Neural cell (in vitro differentiated cells): ENCODE data around the gene SYNGR1. TPM values are rescaled to one million over a fixed set of nuclear protein-coding genes. Genes with fewer than 3 reads are reported as not detected.

Experiments used
- H2AFZ ChIP-seq: fragments of 200-600, 300-800 bp; sonication (generic), shearing (Covaris generic); 2 replicates; pipeline ENCODE4 v1.6.0; 2014; ENCODE audit warnings: low read depth, mild to moderate bottlenecking, antibody characterized with exemption, low read length, moderate library complexity
- H3F3A ChIP-seq: fragments of 200-600 bp; shearing (Covaris generic); 2 replicates; pipeline ENCODE4 v1.6.1; 2016; ENCODE audit warnings: mild to moderate bottlenecking, moderate library complexity, mixed read lengths, antibody characterized with exemption, low read length; ENCODE audit not compliant: insufficient read depth, poor library complexity, severe bottlenecking
- H3K27ac ChIP-seq: fragments of 200-600, 300-800 bp; sonication (generic), shearing (Covaris generic); 2 replicates; pipeline ENCODE4 v1.5.1; 2014; ENCODE audit warnings: mild to moderate bottlenecking, low read length, moderate library complexity
- H3K27me3 ChIP-seq: fragments of 300-800, 200-600 bp; sonication (generic), shearing (Covaris generic); 2 replicates; pipeline ENCODE4 v1.6.0; 2014; ENCODE audit warnings: mild to moderate bottlenecking, low read depth, low read length, moderate library complexity; ENCODE audit not compliant: insufficient read depth
- H3K36me3 ChIP-seq: fragments of 300-800, 200-600 bp; sonication (generic), shearing (Covaris generic); 2 replicates; pipeline ENCODE4 v1.5.1; 2014; ENCODE audit warnings: mild to moderate bottlenecking, antibody characterized with exemption, low read length, moderate library complexity; ENCODE audit not compliant: insufficient read depth
- H3K4me2 ChIP-seq: fragments of 300-800, 200-600 bp; sonication (generic), shearing (Covaris generic); 2 replicates; pipeline ENCODE4 v1.6.0; 2014; ENCODE audit warnings: mild to moderate bottlenecking, low read length
- H3K4me3 ChIP-seq: fragments of 300-800, 200-600 bp; sonication (generic), shearing (Covaris generic); 2 replicates; pipeline ENCODE4 v1.5.1; 2014; ENCODE audit warnings: mild to moderate bottlenecking, low read length, moderate library complexity
- H3K79me2 ChIP-seq: fragments of 200-600 bp; shearing (Covaris generic); replicated peaks from 2 replicates; pipeline ENCODE4 v1.6.0; 2014; ENCODE audit warnings: mild to moderate bottlenecking, low read length, moderate library complexity; ENCODE audit not compliant: insufficient read depth
- H3K9ac ChIP-seq: fragments of 300-800, 200-600 bp; sonication (generic), shearing (Covaris generic); 2 replicates; pipeline ENCODE4 v1.6.1; 2016; ENCODE audit warnings: mild to moderate bottlenecking, low read length, mixed read lengths
- H3K9me2 ChIP-seq: fragments of 200-600 bp; shearing (Covaris generic); 2 replicates; pipeline ENCODE4 v1.6.1; 2016; ENCODE audit warnings: mild to moderate bottlenecking, low read length, mixed read lengths; ENCODE audit not compliant: insufficient read depth
- H3K9me3 ChIP-seq: fragments of 200-600, 300-800 bp; sonication (generic), shearing (Covaris generic); 2 replicates; pipeline ENCODE4 v1.6.1; 2016; ENCODE audit warnings: mild to moderate bottlenecking, mixed run types, low read length, moderate library complexity, mixed read lengths
- H4K20me1 ChIP-seq: fragments of 200-600 bp; shearing (Covaris generic); 2 replicates; pipeline ENCODE4 v1.6.1; 2016; ENCODE audit warnings: mild to moderate bottlenecking, mixed run types; ENCODE audit not compliant: insufficient read depth
- EP300 ChIP-seq: fragments of 450-650 bp; conservative IDR thresholded peaks from 2 replicates; pipeline ENCODE4 v1.6.1; 2014; ENCODE audit warnings: antibody characterized with exemption, mild to moderate bottlenecking, moderate library complexity; ENCODE audit not compliant: poor library complexity, severe bottlenecking
- EZH2 ChIP-seq: fragments of 200-600, 300-800 bp; shearing (Covaris generic), sonication (generic); IDR thresholded peaks from 2 replicates; pipeline ENCODE4 v1.6.1; 2014; ENCODE audit warnings: antibody characterized with exemption, low read length, borderline replicate concordance, mild to moderate bottlenecking; ENCODE audit not compliant: insufficient read depth, poor library complexity, severe bottlenecking
- MXI1 ChIP-seq: fragments of 450-650 bp; conservative IDR thresholded peaks from 2 replicates; pipeline ENCODE4 v1.6.1; 2014; ENCODE audit warnings: antibody characterized with exemption, mild to moderate bottlenecking; ENCODE audit not compliant: poor library complexity, severe bottlenecking
- POLR2AphosphoS5 ChIP-seq: IDR thresholded peaks from 2 replicates; pipeline ENCODE4 v1.6.1; 2012
- RAD21 ChIP-seq: fragments of 450-650 bp; conservative IDR thresholded peaks from 2 replicates; pipeline ENCODE4 v1.6.1; 2014; ENCODE audit warnings: antibody characterized with exemption, mild to moderate bottlenecking, moderate library complexity
- SMC3 ChIP-seq: fragments of 450-650 bp; conservative IDR thresholded peaks from 2 replicates; pipeline ENCODE4 v1.6.1; 2014; ENCODE audit warnings: antibody characterized with exemption, mild to moderate bottlenecking, moderate library complexity; ENCODE audit not compliant: poor library complexity
- TAF1 ChIP-seq: IDR thresholded peaks from 2 replicates; pipeline ENCODE4 v1.6.1; 2012; ENCODE audit warnings: low read depth
- polyA plus RNA-seq: library from polyadenylated mRNA; depleted of rRNA; stranded (reverse); fragments of >200 nt; gene quantifications from 2 replicates; pipeline ENCODE4 v1.2.3, GENCODE V29; 2014
- TF ChIP-seq, protein P1 (sequence below): fragments of 450-650 bp; IDR thresholded peaks from 2 replicates; pipeline ENCODE4 v1.5.1; 2014; ENCODE audit warnings: antibody characterized with exemption, mild to moderate bottlenecking, moderate library complexity; ENCODE audit not compliant: poor library complexity, severe bottlenecking
- TF ChIP-seq, protein P2 (sequence below): IDR thresholded peaks from 2 replicates; pipeline ENCODE4 v1.6.1; 2012; ENCODE audit warnings: borderline replicate concordance

Gene SYNGR1
- polyA plus RNA-seq, 1 donor from 2014 or later = 68.4 TPM

DNA sequence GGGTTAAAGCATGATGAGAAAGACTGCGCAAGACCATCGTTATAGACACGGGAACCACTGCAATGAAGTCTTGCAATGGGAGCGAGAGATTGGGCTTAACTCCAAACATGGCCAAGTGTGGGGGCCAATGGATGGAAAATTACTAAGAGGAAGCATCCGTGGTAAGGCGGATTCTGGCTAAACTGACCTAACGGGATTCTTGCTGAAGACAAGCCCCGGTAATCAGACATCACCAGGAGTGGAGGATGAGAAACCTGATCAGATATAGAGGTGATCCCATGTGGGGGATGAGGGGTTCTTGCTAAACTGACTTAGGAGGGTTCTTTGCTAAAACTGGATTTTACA lies 5.8 kb upstream of the SYNGR1 start:
- no peaks in the 10 kb centered on the region for H4K20me1 ChIP-seq
- H3K9me2 ChIP-seq = no peaks in the 10 kb centered on the region
- no peaks in the 10 kb centered on the region for H3K79me2 ChIP-seq
- TF ChIP-seq, protein P1, sequence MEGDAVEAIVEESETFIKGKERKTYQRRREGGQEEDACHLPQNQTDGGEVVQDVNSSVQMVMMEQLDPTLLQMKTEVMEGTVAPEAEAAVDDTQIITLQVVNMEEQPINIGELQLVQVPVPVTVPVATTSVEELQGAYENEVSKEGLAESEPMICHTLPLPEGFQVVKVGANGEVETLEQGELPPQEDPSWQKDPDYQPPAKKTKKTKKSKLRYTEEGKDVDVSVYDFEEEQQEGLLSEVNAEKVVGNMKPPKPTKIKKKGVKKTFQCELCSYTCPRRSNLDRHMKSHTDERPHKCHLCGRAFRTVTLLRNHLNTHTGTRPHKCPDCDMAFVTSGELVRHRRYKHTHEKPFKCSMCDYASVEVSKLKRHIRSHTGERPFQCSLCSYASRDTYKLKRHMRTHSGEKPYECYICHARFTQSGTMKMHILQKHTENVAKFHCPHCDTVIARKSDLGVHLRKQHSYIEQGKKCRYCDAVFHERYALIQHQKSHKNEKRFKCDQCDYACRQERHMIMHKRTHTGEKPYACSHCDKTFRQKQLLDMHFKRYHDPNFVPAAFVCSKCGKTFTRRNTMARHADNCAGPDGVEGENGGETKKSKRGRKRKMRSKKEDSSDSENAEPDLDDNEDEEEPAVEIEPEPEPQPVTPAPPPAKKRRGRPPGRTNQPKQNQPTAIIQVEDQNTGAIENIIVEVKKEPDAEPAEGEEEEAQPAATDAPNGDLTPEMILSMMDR = no peak
- TF ChIP-seq RAD21 (no peak), SMC3 (no peak), EP300 (no peak), EZH2 (no peak), MXI1 (no peak), POLR2AphosphoS5 (no peak), TAF1 (no peak)
- TF ChIP-seq, protein P2, sequence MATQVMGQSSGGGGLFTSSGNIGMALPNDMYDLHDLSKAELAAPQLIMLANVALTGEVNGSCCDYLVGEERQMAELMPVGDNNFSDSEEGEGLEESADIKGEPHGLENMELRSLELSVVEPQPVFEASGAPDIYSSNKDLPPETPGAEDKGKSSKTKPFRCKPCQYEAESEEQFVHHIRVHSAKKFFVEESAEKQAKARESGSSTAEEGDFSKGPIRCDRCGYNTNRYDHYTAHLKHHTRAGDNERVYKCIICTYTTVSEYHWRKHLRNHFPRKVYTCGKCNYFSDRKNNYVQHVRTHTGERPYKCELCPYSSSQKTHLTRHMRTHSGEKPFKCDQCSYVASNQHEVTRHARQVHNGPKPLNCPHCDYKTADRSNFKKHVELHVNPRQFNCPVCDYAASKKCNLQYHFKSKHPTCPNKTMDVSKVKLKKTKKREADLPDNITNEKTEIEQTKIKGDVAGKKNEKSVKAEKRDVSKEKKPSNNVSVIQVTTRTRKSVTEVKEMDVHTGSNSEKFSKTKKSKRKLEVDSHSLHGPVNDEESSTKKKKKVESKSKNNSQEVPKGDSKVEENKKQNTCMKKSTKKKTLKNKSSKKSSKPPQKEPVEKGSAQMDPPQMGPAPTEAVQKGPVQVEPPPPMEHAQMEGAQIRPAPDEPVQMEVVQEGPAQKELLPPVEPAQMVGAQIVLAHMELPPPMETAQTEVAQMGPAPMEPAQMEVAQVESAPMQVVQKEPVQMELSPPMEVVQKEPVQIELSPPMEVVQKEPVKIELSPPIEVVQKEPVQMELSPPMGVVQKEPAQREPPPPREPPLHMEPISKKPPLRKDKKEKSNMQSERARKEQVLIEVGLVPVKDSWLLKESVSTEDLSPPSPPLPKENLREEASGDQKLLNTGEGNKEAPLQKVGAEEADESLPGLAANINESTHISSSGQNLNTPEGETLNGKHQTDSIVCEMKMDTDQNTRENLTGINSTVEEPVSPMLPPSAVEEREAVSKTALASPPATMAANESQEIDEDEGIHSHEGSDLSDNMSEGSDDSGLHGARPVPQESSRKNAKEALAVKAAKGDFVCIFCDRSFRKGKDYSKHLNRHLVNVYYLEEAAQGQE = no peak
- no peak overlapping the region for H3K27ac ChIP-seq
- H3K9me3 ChIP-seq = no peaks in the 10 kb centered on the region
- H3K9ac ChIP-seq = no peak overlapping the region
- H3K4me2 ChIP-seq = no peak overlapping the region
- H3F3A ChIP-seq = no peaks in the 10 kb centered on the region
- H3K36me3 ChIP-seq = no peaks in the 10 kb centered on the region
- H3K4me3 ChIP-seq = no peak overlapping the region
- H2AFZ ChIP-seq = no peak overlapping the region
- H3K27me3 ChIP-seq = no peaks in the 10 kb centered on the region

DNA sequence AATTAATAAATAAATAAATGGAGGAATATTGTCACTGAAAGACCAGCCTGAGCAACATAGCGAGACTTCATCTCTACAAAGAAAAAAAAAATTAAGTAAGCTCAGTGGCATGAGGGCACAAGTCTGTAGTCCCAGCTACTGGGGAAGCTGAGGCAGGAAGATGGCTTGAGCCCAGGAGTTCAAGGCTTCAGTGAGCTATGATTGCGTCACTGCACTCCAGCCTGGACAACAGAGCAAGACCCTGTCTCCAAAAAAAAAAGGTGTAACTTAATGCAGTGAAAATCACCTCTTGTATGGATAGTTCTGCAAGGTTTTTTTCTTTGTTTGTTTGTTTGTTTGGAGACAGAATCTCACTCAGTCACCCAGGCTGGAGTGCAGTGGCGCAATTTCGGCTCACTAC lies 4.6 kb upstream of the SYNGR1 start:
- Histone ChIP-seq H3K4me3 (no peak overlapping the region), H3K27me3 (no peaks in the 10 kb centered on the region), H3K4me2 (no peak overlapping the region), H3K27ac (no peak overlapping the region), H4K20me1 (no peaks in the 10 kb centered on the region), H3F3A (no peaks in the 10 kb centered on the region), H3K9me2 (no peaks in the 10 kb centered on the region), H3K36me3 (no peaks in the 10 kb centered on the region), H2AFZ (no peak overlapping the region), H3K9ac (no peak overlapping the region), H3K79me2 (peaks cover 1% of the 10 kb centered on the region), H3K9me3 (no peaks in the 10 kb centered on the region)
- TF ChIP-seq EP300 (no peak), TAF1 (no peak), POLR2AphosphoS5 (no peak), RAD21 (no peak), MXI1 (no peak)
- TF ChIP-seq, protein P1 = no peak
